ENCODE results near the gene RIMS4.

The RIMS4 gene

DNA sequence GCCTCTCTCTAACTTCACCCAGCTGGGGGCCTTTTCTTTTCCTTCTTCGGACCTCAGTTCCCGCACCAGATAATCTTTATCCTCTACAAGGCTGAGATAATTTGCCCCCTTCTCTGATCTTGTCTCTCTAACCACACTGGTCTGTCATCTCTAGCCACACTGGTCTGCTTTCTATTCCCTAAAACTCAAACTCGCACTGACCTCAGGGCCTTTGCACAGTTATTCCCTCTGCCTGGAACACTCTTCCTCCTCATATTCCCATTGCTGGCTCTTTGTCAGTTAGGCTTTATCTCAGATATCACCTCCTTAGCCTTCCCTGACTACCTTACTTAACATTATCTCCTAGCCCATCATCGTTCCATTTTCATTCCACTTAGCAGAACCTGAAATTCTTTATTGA lies 7.6 kb downstream of the RIMS4 start:
- Histone ChIP-seq H3K9ac (ENCODE audit: low read depth in 1 of 2, low read length in 2 of 2) (no peak overlapping the region), H3K4me3 (ENCODE audit: low read depth in 1 of 2, low read length in 2 of 2) (no peak overlapping the region), H3K36me3 (ENCODE audit: control insufficient read depth in 1 of 2, insufficient read depth in 2 of 2, low read length in 2 of 2) (no peaks in the 10 kb centered on the region), H3K27me3 (ENCODE audit: control insufficient read depth in 1 of 2, insufficient read depth in 2 of 2, low read length in 2 of 2) (peaks cover 3 to 8% of the 10 kb centered on the region in 2 donors), H3K4me1 (ENCODE audit: control insufficient read depth in 1 of 2, insufficient read depth in 2 of 2, low read length in 2 of 2) (no peaks in the 10 kb centered on the region), H3K9me3 (ENCODE audit: control insufficient read depth in 1 of 2, low read length in 2 of 2) (no peaks in the 10 kb centered on the region), H3K27ac (ENCODE audit: low read depth, low read length) (no peak overlapping the region)

DNA sequence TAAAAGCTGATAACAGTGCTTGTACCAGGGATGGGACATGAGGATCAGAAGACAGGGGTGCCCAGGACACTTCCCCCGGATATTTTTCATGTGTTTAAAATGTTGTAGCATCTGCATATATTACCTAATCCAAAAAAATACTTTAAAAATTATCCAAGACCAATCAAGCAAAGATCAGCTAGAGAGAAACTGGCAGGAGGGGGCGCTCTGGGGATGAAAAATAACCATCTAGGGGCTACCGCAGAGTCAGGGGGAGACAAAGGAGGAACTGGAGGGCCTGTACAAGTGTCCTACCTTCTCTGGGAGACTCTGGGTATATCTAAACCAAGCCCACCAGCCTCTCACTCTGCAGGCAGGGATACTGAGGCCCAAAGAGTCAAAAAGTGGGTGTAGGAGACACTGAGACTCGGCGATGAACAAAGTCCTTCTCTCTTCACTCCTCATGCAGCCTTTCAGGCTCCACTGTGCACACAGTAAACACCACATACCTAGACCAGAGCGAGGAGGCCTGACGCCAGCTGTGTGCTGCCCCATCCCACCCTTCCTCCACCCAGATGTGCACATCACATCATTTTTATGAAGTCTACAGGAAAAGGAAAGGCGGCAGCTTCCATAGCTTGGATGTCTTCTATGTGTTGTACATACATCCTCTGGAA lies 9.8 kb downstream of the RIMS4 start:
- Histone ChIP-seq H3K9ac (ENCODE audit: low read depth in 1 of 2, low read length in 2 of 2) (no peak overlapping the region), H3K4me1 (ENCODE audit: control insufficient read depth in 1 of 2, insufficient read depth in 2 of 2, low read length in 2 of 2) (no peaks in the 10 kb centered on the region), H3K9me3 (ENCODE audit: control insufficient read depth in 1 of 2, low read length in 2 of 2) (no peaks in the 10 kb centered on the region), H3K27me3 (ENCODE audit: control insufficient read depth in 1 of 2, insufficient read depth in 2 of 2, low read length in 2 of 2) (peaks cover 0 to 3% of the 10 kb centered on the region in 2 donors), H3K4me3 (ENCODE audit: low read depth in 1 of 2, low read length in 2 of 2) (no peak overlapping the region), H3K36me3 (ENCODE audit: control insufficient read depth in 1 of 2, insufficient read depth in 2 of 2, low read length in 2 of 2) (no peaks in the 10 kb centered on the region), H3K27ac (ENCODE audit: low read depth, low read length) (no peak overlapping the region)

GRCh38 chr20:44799691-44800090 lies 10.7 kb downstream of the RIMS4 start:
- Histone ChIP-seq H3K4me1 (ENCODE audit: control insufficient read depth in 1 of 2, insufficient read depth in 2 of 2, low read length in 2 of 2) (no peaks in the 10 kb centered on the region), H3K27ac (ENCODE audit: low read depth, low read length) (no peak overlapping the region), H3K36me3 (ENCODE audit: control insufficient read depth in 1 of 2, insufficient read depth in 2 of 2, low read length in 2 of 2) (no peaks in the 10 kb centered on the region), H3K9me3 (ENCODE audit: control insufficient read depth in 1 of 2, low read length in 2 of 2) (no peaks in the 10 kb centered on the region), H3K4me3 (ENCODE audit: low read depth in 1 of 2, low read length in 2 of 2) (no peak overlapping the region), H3K9ac (ENCODE audit: low read depth in 1 of 2, low read length in 2 of 2) (no peak overlapping the region), H3K27me3 (ENCODE audit: control insufficient read depth in 1 of 2, insufficient read depth in 2 of 2, low read length in 2 of 2) (peaks cover 0 to 3% of the 10 kb centered on the region in 2 donors)

GRCh38 chr20:44796758-44797457 lies 13.4 kb downstream of the RIMS4 start:
- Histone ChIP-seq H3K36me3 (ENCODE audit: control insufficient read depth in 1 of 2, insufficient read depth in 2 of 2, low read length in 2 of 2) (no peaks in the 10 kb centered on the region), H3K4me3 (ENCODE audit: low read depth in 1 of 2, low read length in 2 of 2) (no peak overlapping the region), H3K27me3 (ENCODE audit: control insufficient read depth in 1 of 2, insufficient read depth in 2 of 2, low read length in 2 of 2) (peaks cover 0 to 3% of the 10 kb centered on the region in 2 donors), H3K9ac (ENCODE audit: low read depth in 1 of 2, low read length in 2 of 2) (no peak overlapping the region), H3K27ac (ENCODE audit: low read depth, low read length) (no peak overlapping the region), H3K4me1 (ENCODE audit: control insufficient read depth in 1 of 2, insufficient read depth in 2 of 2, low read length in 2 of 2) (no peaks in the 10 kb centered on the region), H3K9me3 (ENCODE audit: control insufficient read depth in 1 of 2, low read length in 2 of 2) (no peaks in the 10 kb centered on the region)

DNA sequence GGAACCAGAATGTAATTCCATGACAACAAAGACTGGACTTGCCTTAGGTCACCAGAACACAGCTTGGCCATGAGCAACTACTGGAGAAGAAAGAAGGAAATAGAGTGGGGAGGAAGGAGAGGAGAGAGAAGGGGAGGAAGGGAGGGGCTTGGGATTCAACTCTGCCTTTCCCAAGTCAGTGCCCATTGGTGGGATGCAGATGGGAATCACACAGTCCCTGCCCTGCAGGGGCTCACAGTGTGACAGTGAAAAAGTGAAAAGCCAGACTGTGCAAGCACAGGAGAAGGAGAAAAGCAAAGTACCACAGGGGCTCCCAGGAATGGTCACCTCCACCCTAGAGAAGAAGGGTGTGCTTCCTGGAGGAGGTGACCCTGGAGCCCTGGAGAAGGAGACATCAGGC lies 14.0 kb downstream of the RIMS4 start:
- peaks cover 0 to 3% of the 10 kb centered on the region in 2 donors for H3K27me3 ChIP-seq (ENCODE audit: control insufficient read depth in 1 of 2, insufficient read depth in 2 of 2, low read length in 2 of 2)
- H3K36me3 ChIP-seq (ENCODE audit: control insufficient read depth in 1 of 2, insufficient read depth in 2 of 2, low read length in 2 of 2) = no peaks in the 10 kb centered on the region
- H3K4me3 ChIP-seq (ENCODE audit: low read depth in 1 of 2, low read length in 2 of 2) = no peak overlapping the region

DNA sequence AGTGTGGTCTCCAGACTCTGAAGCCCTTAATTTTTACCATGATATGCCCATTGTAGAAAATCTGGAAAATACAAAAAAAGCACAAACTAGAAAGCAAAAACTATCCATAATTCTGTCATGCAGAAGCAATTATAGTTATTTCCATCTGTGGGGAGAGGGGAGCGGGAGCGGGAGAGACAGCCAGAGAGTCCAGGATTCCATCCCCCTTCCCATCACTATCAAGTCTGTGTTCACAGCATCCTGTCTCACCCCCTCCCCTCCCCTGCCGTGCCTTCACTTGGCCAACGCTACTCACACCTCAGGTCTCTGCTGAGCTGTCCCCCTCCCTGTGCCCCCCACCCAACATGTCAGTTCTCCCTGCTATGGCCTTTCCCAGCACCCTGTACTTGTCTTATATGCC lies 14.5 kb downstream of the RIMS4 start:
- Histone ChIP-seq H3K9ac (ENCODE audit: low read depth in 1 of 2, low read length in 2 of 2) (no peak overlapping the region), H3K27me3 (ENCODE audit: control insufficient read depth in 1 of 2, insufficient read depth in 2 of 2, low read length in 2 of 2) (peaks cover 0 to 3% of the 10 kb centered on the region in 2 donors), H3K36me3 (ENCODE audit: control insufficient read depth in 1 of 2, insufficient read depth in 2 of 2, low read length in 2 of 2) (no peaks in the 10 kb centered on the region), H3K27ac (ENCODE audit: low read depth, low read length) (no peak overlapping the region), H3K4me1 (ENCODE audit: control insufficient read depth in 1 of 2, insufficient read depth in 2 of 2, low read length in 2 of 2) (no peaks in the 10 kb centered on the region), H3K4me3 (ENCODE audit: low read depth in 1 of 2, low read length in 2 of 2) (no peak overlapping the region), H3K9me3 (ENCODE audit: control insufficient read depth in 1 of 2, low read length in 2 of 2) (no peaks in the 10 kb centered on the region)

More for the DNA sequence above, 14.0 kb downstream of the RIMS4 start:
- Histone ChIP-seq H3K9ac (ENCODE audit: low read depth in 1 of 2, low read length in 2 of 2) (no peak overlapping the region), H3K9me3 (ENCODE audit: control insufficient read depth in 1 of 2, low read length in 2 of 2) (no peaks in the 10 kb centered on the region), H3K27ac (ENCODE audit: low read depth, low read length) (no peak overlapping the region), H3K4me1 (ENCODE audit: control insufficient read depth in 1 of 2, insufficient read depth in 2 of 2, low read length in 2 of 2) (no peaks in the 10 kb centered on the region)

- Histone ChIP-seq H3K4me1 (ENCODE audit: control insufficient read depth in 1 of 2, insufficient read depth in 2 of 2, low read length in 2 of 2) (no peaks in the 10 kb centered on the region), H3K4me3 (ENCODE audit: low read depth in 1 of 2, low read length in 2 of 2) (no peak overlapping the region), H3K27ac (ENCODE audit: low read depth, low read length) (no peak overlapping the region), H3K36me3 (ENCODE audit: control insufficient read depth in 1 of 2, insufficient read depth in 2 of 2, low read length in 2 of 2) (no peaks in the 10 kb centered on the region), H3K9ac (ENCODE audit: low read depth in 1 of 2, low read length in 2 of 2) (no peak overlapping the region), H3K27me3 (ENCODE audit: control insufficient read depth in 1 of 2, insufficient read depth in 2 of 2, low read length in 2 of 2) (no peaks in the 10 kb centered on the region), H3K9me3 (ENCODE audit: control insufficient read depth in 1 of 2, low read length in 2 of 2) (no peaks in the 10 kb centered on the region)
Measured at GRCh38 chr20:44792796-44793195, 17.6 kb downstream of the RIMS4 start.

DNA sequence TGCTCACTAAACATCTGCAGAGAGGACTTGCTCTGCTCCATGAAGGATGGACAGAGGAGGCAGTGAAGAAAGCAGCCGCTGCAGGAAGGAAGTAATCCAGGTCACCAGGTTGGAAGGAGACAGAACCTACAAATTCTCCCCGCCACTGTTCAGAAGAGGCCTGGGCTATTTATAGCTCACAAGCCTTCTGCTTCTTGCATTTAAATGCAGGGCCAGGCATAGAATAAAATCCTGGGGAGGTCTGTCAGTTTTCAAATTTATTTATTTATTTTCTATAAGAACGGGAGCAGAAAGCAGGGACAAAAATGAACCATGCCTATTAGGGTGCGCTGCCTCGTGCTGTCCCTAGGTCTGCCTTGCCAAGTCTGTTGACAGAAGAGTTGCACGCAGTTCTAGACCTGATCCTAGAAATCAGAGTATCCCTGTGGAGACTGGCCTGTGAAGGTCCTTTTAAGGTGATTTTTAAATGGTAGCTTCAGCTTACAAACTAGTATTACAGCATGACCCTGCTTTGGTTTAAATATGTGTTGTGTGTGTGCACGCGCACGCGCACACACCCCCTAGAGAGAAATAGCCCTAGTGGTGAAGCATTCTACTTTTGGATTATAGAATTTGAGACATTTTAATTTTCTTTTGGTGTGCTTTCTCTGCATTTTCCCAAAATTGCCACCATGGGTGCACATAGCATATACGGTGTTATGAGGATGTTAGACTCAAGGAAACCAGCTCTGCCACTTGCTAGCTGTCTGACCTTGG lies 19.5 kb downstream of the RIMS4 start:
- no peaks in the 10 kb centered on the region for H3K36me3 ChIP-seq (ENCODE audit: control insufficient read depth in 1 of 2, insufficient read depth in 2 of 2, low read length in 2 of 2)
- no peaks in the 10 kb centered on the region for H3K4me1 ChIP-seq (ENCODE audit: control insufficient read depth in 1 of 2, insufficient read depth in 2 of 2, low read length in 2 of 2)
- H3K27ac ChIP-seq (ENCODE audit: low read depth, low read length) = no peak overlapping the region
- H3K4me3 ChIP-seq (ENCODE audit: low read depth in 1 of 2, low read length in 2 of 2) = no peak overlapping the region
- no peak overlapping the region for H3K9ac ChIP-seq (ENCODE audit: low read depth in 1 of 2, low read length in 2 of 2)
- H3K9me3 ChIP-seq (ENCODE audit: control insufficient read depth in 1 of 2, low read length in 2 of 2) = no peaks in the 10 kb centered on the region
- H3K27me3 ChIP-seq (ENCODE audit: control insufficient read depth in 1 of 2, insufficient read depth in 2 of 2, low read length in 2 of 2) = peaks cover 0 to 5% of the 10 kb centered on the region in 2 donors

DNA sequence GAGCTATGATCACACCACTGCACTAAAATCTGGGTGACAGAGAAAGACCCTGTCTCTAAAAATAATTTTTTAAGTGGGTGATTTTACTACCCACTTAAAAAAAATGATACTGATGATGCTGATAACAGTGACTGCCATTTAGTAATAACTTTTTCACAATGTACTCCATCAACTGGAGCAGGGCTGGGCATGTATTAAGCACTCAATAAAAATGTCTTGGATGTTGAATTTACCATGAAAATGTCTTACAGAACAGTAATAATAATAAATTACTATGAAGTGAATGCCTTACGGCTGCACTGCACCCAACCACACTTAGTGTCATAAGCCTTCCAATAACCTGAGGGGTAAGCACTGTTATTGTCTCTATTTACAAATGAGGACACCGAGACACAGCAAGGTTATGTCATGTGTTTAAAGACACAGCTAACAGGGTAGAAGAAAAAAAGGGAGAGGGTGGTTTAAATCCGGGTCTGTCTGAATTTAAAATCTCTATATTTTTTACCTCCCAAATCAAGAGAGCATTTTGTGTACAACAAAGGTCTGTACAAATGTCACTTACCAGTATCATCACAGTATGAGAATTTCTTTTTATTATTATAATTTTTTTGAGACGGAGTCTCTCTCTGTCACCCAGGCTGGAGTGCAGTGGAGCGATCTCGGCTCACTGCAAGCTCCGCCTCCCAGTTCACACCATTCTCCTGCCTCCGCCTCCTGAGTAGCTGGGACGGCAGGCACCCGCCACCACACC lies 21.5 kb downstream of the RIMS4 start:
- H3K27ac ChIP-seq (ENCODE audit: low read depth, low read length) = no peak overlapping the region
- no peaks in the 10 kb centered on the region for H3K36me3 ChIP-seq (ENCODE audit: control insufficient read depth in 1 of 2, insufficient read depth in 2 of 2, low read length in 2 of 2)
- H3K4me1 ChIP-seq (ENCODE audit: control insufficient read depth in 1 of 2, insufficient read depth in 2 of 2, low read length in 2 of 2) = no peaks in the 10 kb centered on the region
- peaks cover 0 to 5% of the 10 kb centered on the region in 2 donors for H3K27me3 ChIP-seq (ENCODE audit: control insufficient read depth in 1 of 2, insufficient read depth in 2 of 2, low read length in 2 of 2)
- H3K9ac ChIP-seq (ENCODE audit: low read depth in 1 of 2, low read length in 2 of 2) = no peak overlapping the region
- no peaks in the 10 kb centered on the region for H3K9me3 ChIP-seq (ENCODE audit: control insufficient read depth in 1 of 2, low read length in 2 of 2)
- no peak overlapping the region for H3K4me3 ChIP-seq (ENCODE audit: low read depth in 1 of 2, low read length in 2 of 2)

Measured in duodenal mucosa (tissue), 2 donors.